H1 (cell line): ENCODE measurements around the gene JMJD8. TPM values are rescaled to one million over a fixed set of nuclear protein-coding genes. Genes with fewer than 3 reads are reported as not detected.

Experiments
- CTCF ChIA-PET: fragments of 300-600 bp; sonication (Branson Sonifier 250); formaldehyde crosslinking; loops from one replicate; lab custom pipeline; 2021; ENCODE audit not compliant: partially characterized antibody; lab: Charles Lee
- POLR2A ChIA-PET: fragments of 300-600 bp; sonication (Branson Sonifier 250); formaldehyde crosslinking; loops from one replicate; lab custom pipeline; 2021; ENCODE audit warnings: inconsistent platforms; ENCODE audit not compliant: partially characterized antibody; lab: Charles Lee
- DNase-seq, 2 experiments: peaks; one replicate each; pipeline versions ENCODE4 v3.0.0 to v3.0.0-alpha.2; 2010 to 2022; ENCODE audit warnings: low spot score in 2 of 2, low read depth in 1 of 2, mixed read lengths in 1 of 2
- FAIRE-seq: peaks from 2 replicates; lab custom pipeline; 2011; peaks lifted over from hg19 to GRCh38; lab: Jason Lieb, UNC
- H2AFZ ChIP-seq: 2 replicates; pipeline ENCODE4 v1.8.1; 2012; ENCODE audit warnings: low read length, inconsistent platforms
- H2AK5ac ChIP-seq: 2 replicates; pipeline ENCODE4 v1.6.1; 2013; ENCODE audit warnings: low read depth, low read length
- H2BK120ac ChIP-seq: replicated peaks from 2 replicates; pipeline ENCODE3; 2013; ENCODE audit warnings: low read depth, low read length, inconsistent platforms
- H2BK12ac ChIP-seq: 2 replicates; pipeline ENCODE4 v1.6.1; 2013; ENCODE audit warnings: low read depth, low read length
- H2BK15ac ChIP-seq: 2 replicates; pipeline ENCODE4 v1.6.1; 2013; ENCODE audit warnings: low read length
- H2BK20ac ChIP-seq: 2 replicates; pipeline ENCODE4 v1.6.1; 2013; ENCODE audit warnings: low read length
- H2BK5ac ChIP-seq: 2 replicates; pipeline ENCODE4 v1.6.1; 2013; ENCODE audit warnings: low read depth, low read length
- H3K14ac ChIP-seq: 2 replicates; pipeline ENCODE4 v1.6.1; 2013; ENCODE audit warnings: inconsistent platforms; ENCODE audit not compliant: insufficient read length
- H3K18ac ChIP-seq: 2 replicates; pipeline ENCODE4 v1.6.1; 2013; ENCODE audit warnings: low read length; ENCODE audit errors: extremely low read depth
- H3K23ac ChIP-seq: 2 replicates; pipeline ENCODE4 v1.6.1; 2013; ENCODE audit warnings: inconsistent platforms; ENCODE audit not compliant: insufficient read length
- H3K23me2 ChIP-seq: 2 replicates; pipeline ENCODE4 v1.6.1; 2013; ENCODE audit warnings: low read depth, low read length
- H3K27ac ChIP-seq: 2 replicates; pipeline ENCODE4 v1.6.1; 2011; ENCODE audit warnings: low read depth, low read length, inconsistent platforms
- H3K27me3 ChIP-seq, 4 experiments: replicated peaks in 1 of 4; 1 replicate in 1 of 4; 2 replicates in 3 of 4; pipeline versions ENCODE4 v1.6.1 to v1.8.1; 2011 to 2013; ENCODE audit warnings: low read length in 3 of 4, mild to moderate bottlenecking in 3 of 4, inconsistent platforms in 2 of 4, mixed read lengths in 2 of 4, moderate library complexity in 1 of 4; ENCODE audit not compliant: control insufficient read depth in 3 of 4, insufficient read depth in 3 of 4; ENCODE audit errors: extremely low read depth in 1 of 4
- H3K36me3 ChIP-seq, 4 experiments: 2 replicates each; pipeline versions ENCODE4 v1.6.1 to v1.8.1; 2011 to 2013; ENCODE audit warnings: mild to moderate bottlenecking in 4 of 4, low read length in 3 of 4, moderate library complexity in 2 of 4, control low read depth in 1 of 4, inconsistent platforms in 1 of 4; ENCODE audit not compliant: insufficient read depth in 4 of 4, control insufficient read depth in 2 of 4
- H3K4ac ChIP-seq: replicated peaks from 2 replicates; pipeline ENCODE3; 2013; ENCODE audit warnings: low read length, low read depth, mixed read lengths, inconsistent platforms; ENCODE audit not compliant: insufficient read length
- H3K4me1 ChIP-seq, 4 experiments: replicated peaks in 1 of 4; 1 replicate in 1 of 4; 2 replicates in 3 of 4; pipeline versions ENCODE4 v1.6.1 to v1.8.1; 2011 to 2013; ENCODE audit warnings: low read length in 3 of 4, inconsistent platforms in 2 of 4, mixed read lengths in 1 of 4; ENCODE audit not compliant: insufficient read depth in 4 of 4, control insufficient read depth in 3 of 4
- H3K4me2 ChIP-seq, 2 experiments: 2 replicates each; pipeline versions ENCODE4 v1.6.1 to v1.8.1; 2011 to 2013; ENCODE audit warnings: low read depth in 2 of 2, low read length in 2 of 2, control low read depth in 1 of 2, inconsistent platforms in 1 of 2, mild to moderate bottlenecking in 1 of 2; ENCODE audit not compliant: insufficient read depth in 1 of 2
- H3K4me3 ChIP-seq, 4 experiments: fragments of 200-600, 300-600 bp in 1 of 4; sonication (generic), shearing (Covaris generic), sonication (Bioruptor Twin) in 1 of 4; 2 replicates each; pipeline versions ENCODE4 v1.5.1 to v1.8.1; 2011 to 2016; ENCODE audit warnings: low read length in 4 of 4, low read depth in 3 of 4, control low read depth in 2 of 4, inconsistent platforms in 2 of 4, mild to moderate bottlenecking in 2 of 4, mixed read lengths in 1 of 4, moderate library complexity in 1 of 4; ENCODE audit not compliant: insufficient read depth in 2 of 4; ENCODE audit errors: extremely low read depth in 1 of 4
- H3K56ac ChIP-seq: replicated peaks from 2 replicates; pipeline ENCODE3; 2013; ENCODE audit warnings: low read depth, mild to moderate bottlenecking, mixed read lengths, low read length, inconsistent platforms; ENCODE audit not compliant: insufficient read length
- H3K79me1 ChIP-seq: 2 replicates; pipeline ENCODE4 v1.6.1; 2013; ENCODE audit warnings: low read depth, low read length, control low read depth
- H3K79me2 ChIP-seq, 2 experiments: 2 replicates each; pipeline versions ENCODE4 v1.6.1 to v1.8.1; 2012 to 2013; ENCODE audit warnings: low read length in 2 of 2, mild to moderate bottlenecking in 2 of 2, inconsistent platforms in 1 of 2; ENCODE audit not compliant: insufficient read depth in 2 of 2, control insufficient read depth in 1 of 2
- H3K9ac ChIP-seq, 4 experiments: replicated peaks in 1 of 4; 1 replicate in 1 of 4; 2 replicates in 3 of 4; pipeline versions ENCODE4 v1.6.1 to v1.8.1; 2011 to 2013; ENCODE audit warnings: low read depth in 3 of 4, low read length in 3 of 4, control low read depth in 2 of 4, mild to moderate bottlenecking in 2 of 4, moderate library complexity in 2 of 4, inconsistent platforms in 1 of 4; ENCODE audit errors: extremely low read depth in 1 of 4
- H3K9me3 ChIP-seq, 2 experiments: 2 replicates each; pipeline versions ENCODE4 v1.6.1 to v1.8.1; 2012 to 2013; ENCODE audit warnings: mild to moderate bottlenecking in 2 of 2, moderate library complexity in 2 of 2, control low read depth in 1 of 2, inconsistent platforms in 1 of 2, low read depth in 1 of 2, low read length in 1 of 2, mixed read lengths in 1 of 2; ENCODE audit not compliant: insufficient read depth in 2 of 2
- H4K20me1 ChIP-seq, 2 experiments: replicated peaks in 1 of 2; 2 replicates each; pipeline versions ENCODE3 to v1.8.1; 2011 to 2013; ENCODE audit warnings: inconsistent platforms in 2 of 2, low read length in 2 of 2, mild to moderate bottlenecking in 1 of 2; ENCODE audit not compliant: insufficient read depth in 2 of 2, control insufficient read depth in 1 of 2
- H4K5ac ChIP-seq: 2 replicates; pipeline ENCODE4 v1.6.1; 2013; ENCODE audit warnings: low read length, low read depth, mixed read lengths, inconsistent platforms; ENCODE audit not compliant: insufficient read length
- H4K8ac ChIP-seq: 2 replicates; pipeline ENCODE4 v1.8.0; 2013; ENCODE audit warnings: mild to moderate bottlenecking, moderate library complexity, low read length, inconsistent platforms; ENCODE audit not compliant: insufficient read depth; ENCODE audit errors: extremely low read depth
- H4K91ac ChIP-seq: replicated peaks from 2 replicates; pipeline ENCODE3; 2013; ENCODE audit warnings: low read length, mixed read lengths, inconsistent platforms; ENCODE audit not compliant: insufficient read length
- CREB1 ChIP-seq: IDR thresholded peaks from 2 replicates; pipeline ENCODE4 v1.6.1; 2012; ENCODE audit warnings: inconsistent platforms
- GABPA ChIP-seq: IDR thresholded peaks from 2 replicates; pipeline ENCODE4 v1.6.1; 2011; ENCODE audit warnings: mild to moderate bottlenecking, low read length, moderate library complexity, borderline replicate concordance; ENCODE audit not compliant: insufficient read depth
- NANOG ChIP-seq: IDR thresholded peaks from 2 replicates; pipeline ENCODE4 v1.6.1; 2011; ENCODE audit warnings: low read length, low read depth, mild to moderate bottlenecking, inconsistent platforms; ENCODE audit not compliant: insufficient read depth, poor library complexity, severe bottlenecking
- RAD21 ChIP-seq, 2 experiments: IDR thresholded peaks in 1 of 2; conservative IDR thresholded peaks in 1 of 2; 2 replicates each; pipeline ENCODE4 v1.6.1; 2011; ENCODE audit warnings: low read depth in 2 of 2, low read length in 2 of 2, improper control_type of control experiment in 1 of 2, inconsistent platforms in 1 of 2, mild to moderate bottlenecking in 1 of 2, moderate library complexity in 1 of 2
- RFX5 ChIP-seq: IDR thresholded peaks from 2 replicates; pipeline ENCODE4 v1.6.1; 2011; ENCODE audit warnings: low read depth, low read length, improper control_type of control experiment, borderline replicate concordance
- TBP ChIP-seq: IDR thresholded peaks from 2 replicates; pipeline ENCODE4 v1.6.1; 2011; ENCODE audit warnings: low read depth, low read length, improper control_type of control experiment
- TCF12 ChIP-seq: IDR thresholded peaks from 2 replicates; pipeline ENCODE4 v1.6.1; 2011; ENCODE audit warnings: low read depth, mild to moderate bottlenecking, low read length
- YY1 ChIP-seq: IDR thresholded peaks from 2 replicates; pipeline ENCODE4 v1.6.1; 2011; ENCODE audit warnings: low read depth, mild to moderate bottlenecking, low read length
- WGBS, 2 experiments: shearing (Covaris generic) in 1 of 2; methylation state at CpG; one replicate each; pipeline versions ENCODE4 v1.1.6 to v1.1.7; 2013 to 2015; ENCODE audit warnings: low lambda C conversion rate in 2 of 2, mixed read lengths in 2 of 2, inconsistent platforms in 1 of 2, low coverage in 1 of 2, missing lambda C conversion rate in 1 of 2; ENCODE audit not compliant: insufficient replicate concordance in 2 of 2, insufficient coverage in 1 of 2, insufficient read length in 1 of 2; ENCODE audit errors: extremely low coverage in 1 of 2, missing lambda C conversion rate in 1 of 2; 5-methylcytosine and 5-hydroxymethylcytosine counted together
- polyA plus RNA-seq, 7 experiments: library from polyadenylated mRNA; depleted of rRNA in 3 of 7; stranded (reverse) in 5 of 7; unstranded in 2 of 7; fragments of >200 nt in 5 of 7; fragments of 200-250 nt in 2 of 7; gene quantifications; 1 replicate in 5 of 7; 2 replicates in 1 of 7; 4 replicates in 1 of 7; pipeline versions ENCODE4 v1.2.1 to v1.2.3, GENCODE V29; 2011 to 2013; ENCODE audit warnings: missing spikeins in 2 of 7, mixed read lengths in 2 of 7
- total RNA-seq: library from RNA; stranded (reverse); fragmentation: NEBNext Ultra II Directional; extraction: Animal tissue kit (Norgen Biotek cat#: 25700); gene quantifications from 2 replicates; pipeline ENCODE4 v1.2.1, GENCODE V29; 2021

Gene JMJD8
- total and polyA plus RNA-seq, 2 of the 8 experiments (the other 6 are each of a cell fraction or from before 2014, with no cell fraction given), result 46.4 to 87.4 TPM

DNA sequence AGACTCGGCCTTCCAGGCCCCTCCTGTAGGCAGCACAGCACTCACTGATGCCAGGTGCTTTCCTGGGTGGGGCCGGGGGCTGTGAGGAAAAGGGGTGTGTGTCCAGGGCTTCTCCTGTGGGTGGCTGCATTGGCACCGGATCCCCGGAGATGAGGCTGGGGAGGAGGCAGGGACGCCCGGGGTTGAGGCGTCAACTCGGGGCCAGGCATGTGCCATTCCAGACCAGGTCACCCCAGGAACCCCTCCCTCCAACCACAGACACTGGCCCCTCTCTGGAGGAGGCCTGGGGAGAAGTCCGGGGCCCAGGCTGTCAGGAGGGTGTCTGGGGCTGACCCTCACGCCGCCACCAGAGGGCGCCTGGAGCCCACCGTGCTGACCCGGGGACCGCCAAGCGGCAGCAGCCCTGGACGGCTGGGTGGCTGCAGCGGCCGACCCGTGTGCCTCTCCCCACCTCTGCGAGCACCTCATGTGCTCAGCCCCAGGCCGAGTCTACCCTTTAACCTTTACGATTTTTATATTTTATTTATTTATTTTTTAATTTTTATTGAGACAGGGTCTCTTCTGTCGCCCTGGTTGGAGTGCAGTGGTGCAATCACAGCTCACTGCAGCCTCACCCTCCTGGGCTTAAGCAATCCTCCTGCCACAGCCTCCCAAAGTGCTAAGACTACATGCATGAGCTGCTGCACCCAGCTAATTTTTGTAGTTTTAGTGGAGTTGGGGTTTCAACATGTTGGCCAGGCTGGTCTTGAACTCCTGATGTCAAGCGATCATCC lies 27.6 kb upstream of the JMJD8 start:
- Histone ChIP-seq H3K4ac (no peak overlapping the region), H3K79me2 (no peaks in the 10 kb centered on the region), H3K4me3 (no peak overlapping the region), H3K4me1 (peaks cover 0 to 17% (median 12%) of the 10 kb centered on the region in 4 experiments; a peak in 5 of 7 replicates), H3K18ac (no peak overlapping the region), H3K23me2 (peaks cover 11% of the 10 kb centered on the region; the same call in 1 of the 2 replicates), H3K27me3 (peaks cover 14 to 70% (median 47%) of the 10 kb centered on the region in 4 experiments), H4K5ac (no peak overlapping the region), H4K20me1 (peaks cover 5 to 9% of the 10 kb centered on the region in 2 experiments), H2BK20ac (no peak overlapping the region), H3K27ac (no peak overlapping the region), H2BK120ac (no peak overlapping the region), H2BK5ac (no peak overlapping the region), H3K23ac (no peak overlapping the region), H2AK5ac (no peak overlapping the region), H4K91ac (no peak overlapping the region), H2AFZ (no peak overlapping the region), H3K56ac (no peak overlapping the region), H3K79me1 (no peaks in the 10 kb centered on the region), H3K9ac (no peak overlapping the region), H2BK12ac (no peak overlapping the region), H3K9me3 (no peaks in the 10 kb centered on the region), H4K8ac (no peak overlapping the region), H3K4me2 (no peak overlapping the region), H2BK15ac (no peak overlapping the region), H3K36me3 (no peaks in the 10 kb centered on the region), H3K14ac (no peak overlapping the region)
- WGBS, 2 experiments, result 19% methylated on average over 25 of the region's 25 CpGs; no CpG with 5 or more reads in 1 of the 2 experiments
- ChIA-PET CTCF (interaction anchor here (0.9 to 33.4 kb wide), 25 partner anchors 9 to 392 kb away, joined by 3 to 977 read pairs (median 5); partner anchors contain the start of genes ANTKMT, CCDC78, CHTF18 and CIAO3), POLR2A (interaction anchor here (1.5 to 20.9 kb wide), 4 partner anchors 10 to 74 kb away, joined by 5 to 353 read pairs (median 6); partner anchors contain the start of genes ANTKMT, CCDC78 and HAGHL)
- DNase-seq (peak in 1 of 2 experiments; percentile 95), FAIRE-seq (no peak)
- TF ChIP-seq RAD21 (IDR thresholded peaks at IDR 0.05 in 1 of 2, conservative IDR thresholded peaks at IDR 0.05 in 1 of 2; ENCODE audit: low read depth in 2 of 2, low read length in 2 of 2) (peak; percentile 91 to 95), TBP (no peak), YY1 (0 out of 2 replicates have a peak, but pooled peaks have one; percentile 29), CREB1 (0 out of 2 replicates have a peak, but pooled peaks have one; percentile 12), TCF12 (no peak), RFX5 (no peak), NANOG (no peak), GABPA (peak; percentile 78; the same call in 1 of the 2 replicates)
